HG03575 (cell line): ENCODE results near the gene DNAI1.
"Not testable (repeated sequence)": the region's sequence is repeated elsewhere in the genome, so short reads cannot be mapped to it uniquely, and the experiment has no call there.

Source experiments
- ATAC-seq: cut with Tn5 transposase; IDR thresholded peaks from one replicate; pipeline ENCODE4 v1.9.1; 2021; ENCODE audit not compliant: unreplicated experiment, insufficient number of reproducible peaks, low FRiP score; ENCODE audit errors: extremely low read depth

Gene DNAI1

DNA sequence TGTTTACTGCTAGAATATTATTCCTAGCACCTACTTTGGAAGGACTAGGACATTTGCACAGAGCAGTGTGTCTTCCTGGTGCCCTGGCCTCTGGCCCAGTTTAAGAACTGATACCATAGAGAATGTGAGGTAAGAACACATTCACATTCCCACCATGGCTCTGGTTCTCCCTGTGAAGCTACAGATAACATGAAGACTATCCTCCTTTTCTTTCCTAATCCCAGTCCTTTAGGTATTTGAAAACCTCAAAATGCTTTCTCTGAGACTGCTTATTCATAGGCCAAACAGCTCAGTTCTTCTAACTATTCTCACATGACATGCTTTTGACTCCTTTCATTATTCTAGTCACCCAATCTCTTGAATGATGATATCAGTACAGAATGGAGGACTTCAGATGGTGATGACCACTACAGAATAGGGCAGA lies 12.1 kb upstream of the DNAI1 start:
- ATAC-seq = no peak

DNA sequence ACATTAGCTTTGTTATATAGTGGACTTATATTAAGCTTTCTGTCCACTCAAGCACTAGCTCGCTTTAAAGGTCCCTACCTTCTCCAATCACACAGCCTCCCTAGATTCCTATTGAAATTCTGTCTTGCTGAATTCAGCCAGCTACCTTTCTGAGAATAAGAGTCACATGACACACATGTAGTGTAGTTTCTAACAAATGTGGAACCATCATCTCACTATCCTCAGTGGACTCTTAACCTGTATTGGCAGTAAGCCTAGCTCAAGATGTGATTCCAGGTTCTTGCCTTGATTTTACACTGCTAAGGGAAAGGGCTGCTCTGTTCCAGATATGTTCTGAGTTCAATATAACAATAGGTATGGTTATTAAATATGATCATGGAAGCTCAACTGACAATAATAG lies 11.7 kb upstream of the DNAI1 start:
- ATAC-seq = no peak

DNA sequence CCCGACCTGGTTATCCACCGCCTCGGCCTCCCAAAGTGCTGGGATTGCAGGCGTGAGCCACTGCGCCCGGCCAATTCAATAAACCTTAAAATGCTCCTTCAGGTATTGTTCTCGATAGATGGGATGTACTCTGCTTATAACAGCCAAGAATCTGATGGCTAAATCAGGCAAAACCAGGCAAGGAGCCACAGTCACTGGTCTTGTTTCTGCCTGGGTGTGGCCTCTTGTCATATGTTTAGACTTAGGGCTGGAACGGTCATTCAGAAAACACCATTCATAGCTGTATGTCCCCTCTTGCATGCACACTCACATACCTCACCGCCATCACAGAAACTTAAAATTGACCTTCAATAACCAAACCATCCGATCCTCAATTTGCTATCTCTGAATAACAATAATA lies 8.0 kb upstream of the DNAI1 start:
- no peak for ATAC-seq

DNA sequence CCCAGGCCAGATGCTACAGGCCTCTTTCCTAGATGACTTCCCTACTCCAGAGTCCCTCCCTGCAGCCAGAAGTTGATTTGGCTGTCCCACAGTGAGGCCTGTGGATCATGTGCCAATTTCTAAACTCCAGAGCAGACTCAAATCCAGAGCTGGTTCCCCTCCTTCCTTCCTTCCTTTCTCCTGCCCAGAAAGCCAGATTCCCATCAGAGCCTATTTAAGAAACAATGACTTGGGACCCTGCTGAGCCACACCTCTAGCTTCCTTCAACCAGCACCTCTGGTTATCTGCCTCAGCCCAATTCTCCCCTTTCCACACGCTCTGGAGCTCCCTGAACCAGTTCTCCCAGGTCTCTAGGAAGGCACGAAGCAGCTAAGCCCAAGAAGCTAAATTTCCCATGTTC lies 7.5 kb upstream of the DNAI1 start:
- no peak for ATAC-seq

DNA sequence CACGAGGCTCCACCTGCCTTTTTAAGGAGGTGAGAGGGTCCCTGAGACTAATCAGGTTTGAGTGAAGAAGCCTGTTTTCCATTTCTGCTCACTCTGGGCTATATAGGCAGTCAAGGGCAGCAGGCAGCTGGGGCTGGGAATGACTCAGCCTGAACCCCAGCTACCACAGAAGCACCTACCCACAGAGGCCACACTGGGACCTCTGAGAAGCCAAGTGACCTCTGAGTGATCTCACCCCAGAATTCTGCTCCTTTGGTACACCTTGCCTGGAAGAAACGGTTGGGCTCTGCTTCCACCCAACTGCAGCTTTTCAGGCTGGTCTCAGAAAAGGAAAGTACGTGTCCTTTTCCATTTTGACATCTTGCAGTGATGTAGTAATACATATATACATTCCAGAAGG lies 7.1 kb upstream of the DNAI1 start:
- ATAC-seq = no peak

DNA sequence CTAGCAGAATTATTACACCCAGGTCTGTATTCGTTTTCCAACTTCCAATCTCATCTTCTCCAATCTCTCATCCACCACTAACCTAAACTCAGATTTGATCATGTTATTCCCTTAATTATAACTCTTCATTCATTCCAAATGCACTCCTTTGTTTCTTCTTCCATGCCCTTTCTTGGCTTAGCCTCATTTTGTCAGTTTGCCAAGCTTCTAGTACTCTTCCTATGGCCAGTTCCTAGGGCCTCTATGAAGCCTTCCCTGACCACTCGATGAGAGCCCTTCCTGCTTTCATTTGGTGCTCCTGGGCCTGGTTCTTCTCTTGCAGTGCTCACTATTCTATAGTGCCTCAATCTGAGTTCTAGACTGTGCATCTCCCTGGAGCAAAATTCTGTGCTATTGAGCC lies 6.0 kb upstream of the DNAI1 start:
- ATAC-seq = no peak

DNA sequence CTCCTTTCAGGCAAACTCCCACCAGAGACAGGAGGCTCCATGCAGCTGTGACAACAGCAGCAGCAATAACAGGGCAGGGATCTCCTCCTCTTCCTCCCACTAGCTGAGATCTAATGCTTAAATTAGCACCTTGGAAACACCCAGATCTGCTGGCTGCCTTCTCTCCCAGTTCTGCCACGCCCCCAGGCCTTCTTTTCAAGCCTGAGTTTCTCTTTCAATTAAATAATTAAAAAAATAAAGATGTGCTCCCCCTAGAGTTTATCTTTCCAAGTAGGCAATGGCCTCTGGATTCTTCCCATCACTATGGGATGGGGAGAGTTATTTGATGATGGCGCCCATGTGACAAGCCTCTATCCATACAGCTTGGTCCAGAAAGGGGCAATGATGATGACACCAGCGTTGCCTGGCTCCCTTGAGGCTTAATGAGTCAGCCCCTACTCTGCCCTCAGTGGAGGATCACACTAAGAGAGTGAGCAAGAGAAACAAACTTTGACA lies 4.0 kb upstream of the DNAI1 start:
- no peak for ATAC-seq

DNA sequence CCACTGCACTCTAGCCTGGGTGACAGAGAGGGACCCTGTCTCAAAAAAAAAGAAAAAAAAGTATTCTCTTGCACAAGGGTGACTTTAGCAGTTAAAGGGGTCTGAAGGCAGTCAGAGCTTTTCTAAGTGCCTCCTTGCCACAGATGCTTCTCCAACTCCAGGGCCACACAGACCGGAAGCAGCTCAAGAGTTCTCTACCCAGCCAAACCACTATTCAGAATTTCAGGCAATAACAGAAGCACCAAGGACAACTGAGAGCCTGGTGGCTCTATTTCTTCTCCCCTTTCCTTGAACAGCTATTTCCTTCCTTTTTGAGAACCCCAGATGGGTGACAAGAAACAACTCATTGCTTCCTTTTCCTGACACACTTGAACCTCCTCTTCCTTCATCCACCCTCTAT lies 2.5 kb upstream of the DNAI1 start:
- no peak for ATAC-seq

DNA sequence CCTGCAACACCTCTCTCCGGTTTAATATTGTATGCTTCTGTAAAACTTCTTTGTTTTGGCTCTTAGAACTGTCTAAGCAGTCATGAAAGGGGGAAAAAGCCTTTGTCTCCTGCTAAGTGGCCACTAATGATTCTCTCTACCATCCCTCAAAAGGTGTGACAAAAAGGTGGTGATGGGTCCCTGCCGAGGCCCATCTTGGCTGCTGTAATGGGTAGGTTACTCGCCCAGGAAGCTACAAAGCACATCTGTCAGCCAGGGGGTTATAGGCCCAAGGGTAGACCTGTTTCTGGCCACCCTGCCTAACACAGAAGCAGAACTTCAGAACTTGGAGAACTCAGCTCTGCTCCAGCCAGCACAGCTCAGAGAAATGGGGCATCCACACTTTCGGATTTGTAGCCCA lies 1.9 kb upstream of the DNAI1 start:
- no peak for ATAC-seq

DNA sequence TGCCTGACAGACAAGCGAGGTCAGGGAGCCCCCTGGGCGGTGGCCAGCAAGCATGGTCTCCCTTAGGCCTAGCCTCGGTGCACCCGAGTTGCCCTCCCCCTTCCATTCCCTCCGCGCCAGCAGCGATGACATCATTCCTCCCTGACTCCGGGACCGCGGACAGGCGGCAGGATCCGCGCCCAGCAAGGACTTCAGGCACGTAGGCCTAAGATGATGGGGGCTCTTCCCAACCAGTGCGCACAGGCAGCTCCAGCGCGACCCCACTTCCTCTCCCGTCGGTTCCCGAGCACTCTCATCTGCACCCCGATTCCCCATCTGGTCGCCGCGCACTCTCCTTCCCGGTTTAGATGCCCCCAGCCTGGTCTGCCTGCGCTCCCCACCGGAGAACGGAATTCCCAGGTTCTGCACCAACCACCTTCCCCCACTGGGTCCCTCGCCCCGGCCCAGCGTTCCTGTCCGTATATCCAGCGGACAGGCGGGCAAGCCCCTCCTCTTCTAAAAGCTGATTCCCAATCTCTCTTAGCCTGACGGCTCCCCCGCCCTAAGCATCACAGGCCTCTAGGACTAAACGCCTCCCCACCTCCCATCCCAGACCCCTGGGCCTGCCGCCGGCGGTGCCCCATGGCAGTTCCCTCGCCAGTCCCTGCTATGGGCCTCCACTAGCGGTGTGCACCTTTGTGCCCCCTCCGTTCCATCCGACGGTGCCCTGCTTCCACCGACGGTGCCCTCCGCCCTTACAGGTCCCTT lies 1.2 kb upstream of the DNAI1 start:
- ATAC-seq = no peak

DNA sequence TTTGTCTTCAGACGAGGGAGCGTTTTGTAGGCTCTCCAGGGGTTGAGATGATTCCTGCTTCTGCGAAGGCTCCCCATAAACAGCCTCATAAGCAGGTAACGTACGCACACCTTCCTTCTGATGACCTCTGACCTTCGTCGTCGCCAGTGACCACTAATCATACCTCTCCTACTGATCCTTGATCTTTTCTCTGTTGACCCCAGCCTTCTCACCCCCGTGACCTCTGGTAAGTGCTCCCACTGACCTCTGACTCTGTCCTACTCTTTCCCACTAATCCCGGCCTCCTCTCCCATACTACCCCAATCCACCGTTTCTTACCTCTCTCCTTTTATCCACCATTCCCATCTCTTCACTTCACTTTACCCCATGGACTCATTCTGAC lies 345 bp downstream of the DNAI1 start:
- ATAC-seq = no peak

DNA sequence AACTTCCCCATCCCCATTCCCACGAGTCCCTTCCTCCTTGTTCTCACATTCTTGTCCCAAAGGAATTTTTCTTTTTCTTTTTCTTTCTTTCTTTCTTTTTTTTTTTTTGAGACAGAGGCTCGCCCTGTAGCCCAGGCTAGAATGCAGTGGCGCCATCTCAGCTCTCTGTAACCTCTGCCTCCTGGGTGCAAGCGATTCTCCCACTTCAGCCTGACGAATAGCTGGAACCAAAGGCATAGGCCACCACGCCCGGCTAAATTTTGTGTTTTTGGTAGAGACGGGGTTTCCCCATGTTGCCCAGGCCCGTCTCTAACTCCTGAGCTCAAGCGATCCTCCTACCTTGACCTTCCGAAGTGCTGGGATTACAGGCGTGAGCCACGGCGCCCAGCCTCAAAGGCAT lies 751 bp downstream of the DNAI1 start:
- no peak for ATAC-seq

DNA sequence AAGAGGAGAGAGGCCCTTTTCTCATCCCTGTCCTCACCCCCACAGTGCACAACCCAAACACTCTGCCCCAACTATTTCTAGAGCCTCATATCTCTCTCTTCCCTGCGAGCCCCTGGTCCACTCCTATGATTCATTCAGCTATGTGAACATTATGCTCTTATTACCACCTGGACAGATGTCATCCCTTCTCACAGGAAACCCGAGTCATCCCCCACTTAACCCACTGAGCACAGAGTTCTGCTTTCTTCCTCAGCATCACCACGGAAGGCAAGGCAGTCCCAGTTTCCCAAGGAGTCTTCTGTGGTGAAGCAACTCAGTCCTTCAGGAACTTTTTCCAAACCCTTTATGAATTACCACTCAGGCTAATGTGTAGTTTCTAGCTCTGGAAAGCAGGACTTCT lies 1.3 kb downstream of the DNAI1 start:
- ATAC-seq = no peak

DNA sequence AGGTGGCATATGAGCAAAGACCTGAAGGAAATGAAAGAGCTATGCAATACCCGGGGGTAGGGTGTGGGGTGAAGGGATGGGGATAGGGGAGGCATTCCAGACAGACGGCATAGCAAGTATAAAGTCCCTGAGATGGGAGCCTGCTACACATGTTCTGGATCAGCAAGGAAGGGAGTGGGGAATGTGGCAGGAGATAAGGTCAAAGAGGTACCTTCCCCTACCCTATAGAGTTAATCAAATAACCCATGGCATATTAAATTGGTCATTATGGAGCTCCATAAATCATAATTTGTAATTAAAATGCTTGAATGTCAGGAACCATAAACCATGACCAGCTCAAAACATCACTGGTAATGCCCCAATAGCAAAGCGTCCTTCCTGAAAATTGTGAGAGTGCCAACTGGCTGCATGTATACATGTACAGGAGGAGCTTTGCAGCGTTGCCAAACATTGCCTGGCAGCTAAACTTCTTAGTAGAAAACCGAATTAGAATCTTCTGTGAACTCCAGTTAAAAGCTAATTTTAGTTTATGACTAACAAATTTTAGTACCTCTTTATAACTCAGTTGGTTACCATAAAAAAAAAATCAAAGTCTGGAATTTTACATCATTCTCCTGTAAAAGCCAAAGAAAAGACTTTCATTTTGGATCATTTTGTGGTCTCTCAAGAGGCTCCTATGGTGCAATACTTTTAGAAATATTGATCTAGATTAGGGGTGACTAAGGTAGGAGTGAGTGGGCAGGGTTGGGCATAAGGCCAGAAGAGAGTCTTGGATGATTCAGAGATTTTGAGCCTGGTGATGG lies 4.7 kb downstream of the DNAI1 start:
- ATAC-seq = no peak

DNA sequence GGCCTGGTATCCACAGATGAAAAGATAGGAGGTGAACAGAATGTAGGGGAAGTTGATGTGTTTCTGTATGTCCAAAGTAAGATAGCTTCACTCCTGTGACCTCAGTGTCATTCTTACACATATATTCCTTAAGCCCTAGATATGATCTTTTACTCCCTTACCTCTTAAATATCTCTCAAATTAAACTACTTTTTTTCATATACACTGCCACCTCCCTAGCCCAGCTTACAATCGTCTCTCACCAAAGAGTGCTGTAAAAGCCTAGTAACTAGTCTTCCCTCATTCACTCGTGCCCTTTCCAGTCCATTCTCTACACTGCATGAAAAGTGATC lies 5.3 kb downstream of the DNAI1 start:
- ATAC-seq = no peak

DNA sequence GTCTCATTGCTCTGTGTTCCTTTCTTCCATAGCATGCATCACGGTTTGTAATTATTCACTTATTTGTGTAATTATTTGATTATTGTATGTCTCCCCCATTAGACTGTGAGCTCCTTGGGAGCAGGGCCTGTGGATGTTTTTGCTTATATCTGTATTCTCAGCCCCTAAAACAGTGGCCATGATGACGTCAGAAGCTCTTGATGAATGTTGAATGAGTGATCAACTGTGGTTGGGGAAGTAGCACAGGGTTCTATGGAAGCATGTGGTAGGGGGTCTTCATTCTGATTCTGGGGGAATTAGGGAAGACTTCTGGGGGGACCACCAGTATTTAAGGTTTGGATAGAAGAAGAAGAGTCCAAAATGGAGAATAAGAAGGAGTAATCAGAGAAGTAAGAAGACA lies 6.0 kb downstream of the DNAI1 start:
- no peak for ATAC-seq

DNA sequence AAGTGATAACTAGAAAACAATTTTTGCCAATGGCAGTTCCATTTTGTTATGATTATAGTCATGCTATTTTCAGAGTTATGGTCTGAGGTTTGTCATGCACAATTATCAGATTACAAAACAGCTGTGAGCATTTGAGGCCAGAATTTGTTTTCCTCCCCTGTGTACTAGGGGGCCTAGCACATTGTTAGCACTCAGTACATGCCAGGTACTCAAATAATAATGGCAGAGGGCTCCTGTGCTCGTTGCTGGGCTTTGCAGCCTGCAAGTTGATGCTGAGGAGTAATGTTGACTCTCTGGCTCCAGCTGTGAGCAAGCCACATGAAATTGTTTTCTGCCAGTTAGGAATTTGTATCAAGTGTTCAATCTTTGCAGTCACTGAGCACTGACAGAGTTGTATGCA lies 6.9 kb downstream of the DNAI1 start:
- no peak for ATAC-seq

DNA sequence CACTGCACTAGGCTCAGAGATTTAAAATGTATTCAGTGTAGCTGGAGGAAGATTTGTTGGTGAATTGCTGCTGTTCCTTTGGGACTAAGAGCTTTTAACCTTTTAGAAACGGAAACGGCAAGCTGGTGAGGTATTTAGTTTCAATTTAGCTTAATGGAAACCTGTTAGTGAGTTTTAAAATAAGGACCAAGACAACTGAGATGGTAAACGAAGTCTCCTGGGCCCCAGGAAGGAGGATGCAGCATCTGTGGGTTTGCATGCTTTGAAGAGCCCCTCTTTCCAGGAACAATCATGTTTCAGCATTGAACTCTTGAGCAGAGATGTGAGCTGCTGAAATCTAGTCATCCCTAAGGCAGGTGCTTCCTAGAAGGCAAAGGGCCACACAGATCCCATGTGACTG lies 16.5 kb downstream of the DNAI1 start:
- no peak for ATAC-seq

DNA sequence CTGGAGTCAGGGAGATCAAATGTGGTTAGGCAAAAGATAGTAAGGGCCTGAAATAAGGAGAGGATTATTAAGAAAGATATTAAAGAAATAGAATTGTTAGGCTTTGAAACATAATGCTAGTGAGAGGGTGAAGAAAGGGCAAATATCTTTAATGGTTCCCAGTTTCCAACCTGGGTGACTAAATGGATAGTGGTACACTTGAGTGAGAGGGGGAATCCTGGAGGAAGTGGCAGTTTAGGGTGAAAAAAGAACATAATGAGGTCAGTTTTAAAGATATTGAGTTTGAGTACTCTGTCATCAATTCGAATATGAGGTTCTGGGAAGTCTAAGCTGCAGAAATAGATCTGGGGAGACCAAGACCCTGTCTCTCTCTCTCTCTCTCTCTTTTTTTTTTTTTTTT lies 18.9 kb downstream of the DNAI1 start:
- no peak for ATAC-seq

DNA sequence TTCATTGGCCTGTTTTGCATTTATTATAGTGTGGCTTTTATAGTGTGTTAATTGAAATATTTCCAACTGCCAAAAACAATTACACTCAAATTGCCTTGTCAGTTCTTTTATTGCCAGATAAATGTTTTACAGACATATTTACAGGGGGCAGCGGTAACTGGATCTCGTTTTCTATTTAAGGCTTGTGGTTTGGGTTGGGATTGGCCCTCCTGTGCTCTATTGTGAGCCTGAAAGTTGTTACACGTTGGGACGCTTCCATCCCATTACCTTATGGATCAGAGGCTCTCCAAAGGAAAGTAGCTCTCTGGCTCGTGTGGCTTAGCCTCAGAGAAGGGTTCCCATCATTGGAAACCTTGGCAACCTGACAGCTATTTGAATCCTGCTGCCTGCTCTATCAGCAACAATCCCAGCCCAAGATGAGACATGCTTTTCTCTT lies 20.8 kb downstream of the DNAI1 start:
- no peak for ATAC-seq

DNA sequence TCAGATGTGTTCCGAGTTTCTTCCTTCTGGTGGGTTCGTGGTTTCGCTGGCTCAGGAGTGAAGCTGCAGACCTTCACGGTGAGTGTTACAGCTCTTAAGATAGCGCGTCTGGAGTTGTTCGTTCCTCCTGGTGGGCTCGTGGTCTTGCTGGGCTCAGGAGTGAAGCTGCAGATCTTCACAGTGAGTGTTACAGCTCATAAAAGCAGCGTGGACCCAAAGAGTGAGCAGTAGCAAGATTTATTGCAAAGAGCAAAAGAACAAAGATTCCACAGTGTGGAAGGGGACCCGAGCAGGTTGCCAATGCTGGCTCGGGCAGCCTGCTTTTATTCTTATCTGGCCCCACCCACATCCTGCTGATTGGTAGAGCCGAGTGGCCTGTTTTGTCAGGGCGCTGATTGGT lies 23.0 kb downstream of the DNAI1 start:
- ATAC-seq = not testable (repeated sequence)
